Activated CD8-positive, alpha-beta T cell treated with anti-CD3 and anti-CD28 coated beads for 36 hours (primary cell): ENCODE data around the gene SH2D2A. TPM values are rescaled to one million over a fixed set of nuclear protein-coding genes. Genes with fewer than 3 reads are reported as not detected.
"Not testable (repeated sequence)": the region's sequence is repeated elsewhere in the genome, so short reads cannot be mapped to it uniquely, and the experiment has no call there.

Experiments
- ATAC-seq: fragments of 200-7000 bp; cut with Tn5 transposase; one replicate; pipeline ENCODE4 v1.10.0; 2021; ENCODE audit warnings: mild to moderate bottlenecking, moderate library complexity
- CTCF ChIA-PET: fragments of 350-600 bp; sonication (Branson Sonifier 250); formaldehyde crosslinking; loops from one replicate; lab custom pipeline; 2021; ENCODE audit warnings: antibody characterized with exemption; lab: Charles Lee
- POLR2A ChIA-PET: fragments of 350-600 bp; sonication (Branson Sonifier 250); formaldehyde crosslinking; loops from one replicate; lab custom pipeline; 2021; ENCODE audit warnings: antibody characterized with exemption; lab: Charles Lee
- DNase-seq: peaks from one replicate; pipeline ENCODE4 v3.0.0-alpha.2; 2020
- H3K27ac Mint-ChIP-seq: one replicate; pipeline ENCODE4 v1.8.0; 2021; ENCODE audit warnings: mild to moderate bottlenecking, mixed read lengths
- H3K27me3 Mint-ChIP-seq: one replicate; pipeline ENCODE4 v1.8.0; 2021; ENCODE audit warnings: mixed read lengths
- H3K36me3 Mint-ChIP-seq: one replicate; pipeline ENCODE4 v1.8.0; 2021; ENCODE audit warnings: low read depth, mixed read lengths
- H3K4me1 Mint-ChIP-seq: one replicate; pipeline ENCODE4 v1.8.0; 2021; ENCODE audit warnings: low read depth, mixed read lengths
- H3K4me3 Mint-ChIP-seq: one replicate; pipeline ENCODE4 v1.8.0; 2021; ENCODE audit warnings: mild to moderate bottlenecking, moderate library complexity, mixed read lengths
- H3K9me3 Mint-ChIP-seq: one replicate; pipeline ENCODE4 v1.8.0; 2021; ENCODE audit warnings: mixed read lengths
- intact Hi-C: fragments of 100-400 bp; cut with micrococcal nuclease; formaldehyde crosslinking; loops from one replicate; pipeline ENCODE4 v1.10.0; 2022
- total RNA-seq, 2 experiments: library from RNA; stranded (reverse); gene quantifications; one replicate each; pipeline ENCODE4 v1.2.3, GENCODE V29; 2021
- TF ChIP-seq, protein P1 (sequence below): fragments of 200-600 bp; IDR thresholded peaks from one replicate; pipeline ENCODE4 v1.8.0; 2022; ENCODE audit warnings: antibody characterized with exemption, mild to moderate bottlenecking

The SH2D2A gene
- total RNA-seq, 2 experiments from 2014 or later, result 297 to 315 TPM

- H3K4me1 Mint-ChIP-seq, result peaks cover 3% of the 10 kb centered on the region
- ChIA-PET CTCF (interaction anchor here (0.9 to 1.3 kb wide), 2 partner anchors 32 to 35 kb away, joined by 3 to 6 read pairs; partner anchors contain the start of genes ISG20L2 and METTL25B), POLR2A (interaction anchor here (0.9 to 1.0 kb wide), 2 partner anchors 18 to 47 kb away, joined by 3 to 4 read pairs; no protein-coding TSS in a partner anchor)
- H3K9me3 Mint-ChIP-seq, result no peaks in the 10 kb centered on the region
- H3K4me3 Mint-ChIP-seq, result no peak overlapping the region
- no peaks in the 10 kb centered on the region for H3K27me3 Mint-ChIP-seq
- TF ChIP-seq, protein P1, sequence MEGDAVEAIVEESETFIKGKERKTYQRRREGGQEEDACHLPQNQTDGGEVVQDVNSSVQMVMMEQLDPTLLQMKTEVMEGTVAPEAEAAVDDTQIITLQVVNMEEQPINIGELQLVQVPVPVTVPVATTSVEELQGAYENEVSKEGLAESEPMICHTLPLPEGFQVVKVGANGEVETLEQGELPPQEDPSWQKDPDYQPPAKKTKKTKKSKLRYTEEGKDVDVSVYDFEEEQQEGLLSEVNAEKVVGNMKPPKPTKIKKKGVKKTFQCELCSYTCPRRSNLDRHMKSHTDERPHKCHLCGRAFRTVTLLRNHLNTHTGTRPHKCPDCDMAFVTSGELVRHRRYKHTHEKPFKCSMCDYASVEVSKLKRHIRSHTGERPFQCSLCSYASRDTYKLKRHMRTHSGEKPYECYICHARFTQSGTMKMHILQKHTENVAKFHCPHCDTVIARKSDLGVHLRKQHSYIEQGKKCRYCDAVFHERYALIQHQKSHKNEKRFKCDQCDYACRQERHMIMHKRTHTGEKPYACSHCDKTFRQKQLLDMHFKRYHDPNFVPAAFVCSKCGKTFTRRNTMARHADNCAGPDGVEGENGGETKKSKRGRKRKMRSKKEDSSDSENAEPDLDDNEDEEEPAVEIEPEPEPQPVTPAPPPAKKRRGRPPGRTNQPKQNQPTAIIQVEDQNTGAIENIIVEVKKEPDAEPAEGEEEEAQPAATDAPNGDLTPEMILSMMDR, result no peak
- H3K27ac Mint-ChIP-seq, result no peak overlapping the region
- H3K36me3 Mint-ChIP-seq, result no peaks in the 10 kb centered on the region
- DNase-seq (no peak), ATAC-seq (no peak)
- intact Hi-C loops, result no loop called here
These were observed 55.9 kb downstream of the SH2D2A start for GRCh38 chr1:156760796-156761104.

- H3K4me1 Mint-ChIP-seq, result peaks cover 5% of the 10 kb centered on the region
These were observed 56.4 kb downstream of the SH2D2A start for GRCh38 chr1:156760092-156760795.

DNA sequence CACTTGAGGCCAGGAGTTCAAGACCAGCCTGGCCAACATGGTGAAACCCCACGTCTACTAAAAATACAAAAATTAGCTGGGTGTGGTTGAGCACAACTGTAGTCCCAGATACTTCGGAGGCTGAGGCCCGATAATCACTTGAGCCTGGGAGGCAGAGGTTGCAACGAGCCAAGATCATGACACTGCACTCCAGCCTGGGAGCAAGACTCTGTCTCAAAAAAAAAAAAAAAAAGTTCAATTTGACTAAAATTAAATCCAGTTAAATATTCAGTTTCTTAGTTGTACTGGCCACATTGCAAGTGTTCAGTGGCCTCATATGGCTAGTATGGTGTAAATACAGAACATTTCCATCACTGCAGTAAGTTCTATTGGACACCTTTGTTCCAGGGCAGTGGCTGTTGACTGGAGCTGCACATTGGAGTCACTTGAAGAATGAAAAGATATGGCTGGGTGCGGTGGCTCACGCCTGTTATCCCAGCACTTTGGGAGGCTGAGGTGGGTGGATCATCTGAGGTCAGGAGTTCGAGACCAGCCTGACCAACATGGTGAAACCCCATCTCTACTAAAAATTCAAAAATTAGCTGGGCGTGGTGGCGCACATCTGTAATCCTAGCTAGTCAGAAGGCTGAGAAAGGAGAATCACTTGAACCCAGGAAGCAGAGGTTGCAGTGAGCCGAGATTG lies 58.9 kb downstream of the SH2D2A start:
- H3K9me3 Mint-ChIP-seq, H3K27me3 Mint-ChIP-seq, ATAC-seq, POLR2A ChIA-PET, H3K4me1 Mint-ChIP-seq, H3K27ac Mint-ChIP-seq, H3K4me3 Mint-ChIP-seq, DNase-seq, H3K36me3 Mint-ChIP-seq: not testable (repeated sequence)
- intact Hi-C loops, result loop anchor here (10.0 kb wide), 1 partner anchor 253 kb away; the partner anchor contains the start of gene MEF2D
- CTCF ChIA-PET, result interaction anchor here (1.4 to 3.6 kb wide), 4 partner anchors 12 to 102 kb away, joined by 3 to 23 read pairs (median 4); no protein-coding TSS in a partner anchor

More at GRCh38 chr1:156760092-156760795, 56.4 kb downstream of the SH2D2A start:
- intact Hi-C loops, result no loop called here
- no peak overlapping the region for H3K27ac Mint-ChIP-seq
- ChIA-PET POLR2A (interaction anchor here (0.9 to 1.1 kb wide), 3 partner anchors 10 to 48 kb away, joined by 3 to 4 read pairs (median 3); no protein-coding TSS in a partner anchor), CTCF (interaction anchor here (0.9 to 1.3 kb wide), 2 partner anchors 32 to 34 kb away, joined by 3 to 6 read pairs; partner anchors contain the start of genes ISG20L2 and METTL25B)
- TF ChIP-seq, protein P1, result no peak
- H3K36me3 Mint-ChIP-seq, result no peaks in the 10 kb centered on the region
- H3K27me3 Mint-ChIP-seq, result no peaks in the 10 kb centered on the region
- DNase-seq (no peak), ATAC-seq (no peak)
- no peaks in the 10 kb centered on the region for H3K9me3 Mint-ChIP-seq
- H3K4me3 Mint-ChIP-seq, result no peak overlapping the region

DNA sequence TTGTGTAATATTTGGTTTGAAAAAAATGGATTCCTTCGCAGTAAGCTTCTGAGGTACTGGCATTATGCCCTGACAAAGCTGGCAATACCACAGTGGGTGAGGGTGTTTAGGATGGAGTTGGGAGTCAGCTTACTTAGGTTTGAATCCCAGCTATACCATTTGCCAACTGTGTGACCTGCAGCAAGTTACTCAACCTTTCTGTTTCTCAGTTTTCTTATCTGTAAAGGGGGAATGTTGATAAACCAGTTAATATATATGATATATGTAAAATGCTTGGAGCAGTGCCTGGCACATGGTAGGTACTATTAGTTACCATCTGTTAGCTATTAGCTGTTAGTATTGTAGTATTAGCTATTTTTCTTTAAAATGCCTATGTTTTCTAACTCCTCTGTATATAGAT lies 60.3 kb downstream of the SH2D2A start:
- peaks cover 8% of the 10 kb centered on the region for H3K4me1 Mint-ChIP-seq
- no peaks in the 10 kb centered on the region for H3K36me3 Mint-ChIP-seq
- ChIA-PET POLR2A (interaction anchor here (1.0 to 1.7 kb wide), 3 partner anchors 8 to 16 kb away, joined by 5 read pairs; partner anchors contain the start of gene MRPL24), CTCF (interaction anchor here (1.0 to 3.6 kb wide), 8 partner anchors 11 to 130 kb away, joined by 3 to 23 read pairs (median 4); partner anchors contain the start of gene PRCC)
- intact Hi-C loops, result loop anchor here (10.0 kb wide), 1 partner anchor 252 kb away; the partner anchor contains the start of gene MEF2D
- DNase-seq (no peak), ATAC-seq (no peak)
- TF ChIP-seq, protein P1, result no peak
- no peak overlapping the region for H3K27ac Mint-ChIP-seq
- no peaks in the 10 kb centered on the region for H3K9me3 Mint-ChIP-seq
- no peaks in the 10 kb centered on the region for H3K27me3 Mint-ChIP-seq
- no peak overlapping the region for H3K4me3 Mint-ChIP-seq

Other genes starting within 250 kb of the SH2D2A start
- gene IQGAP3, start 244.3 kb downstream of the SH2D2A start, total RNA-seq, result 10 to 100 TPM; 14.4 to 14.9 TPM
- 10 to 100 TPM; 19.8 to 20.2 TPM for gene TTC24, start 237.1 kb downstream of the SH2D2A start, total RNA-seq
- 10 to 100 TPM; 65.4 to 68.6 TPM for gene NAXE, start 225.1 kb downstream of the SH2D2A start, total RNA-seq
- 10 to 100 TPM; 50.7 to 51.0 TPM for gene GPATCH4, start 215.4 kb downstream of the SH2D2A start, total RNA-seq
- not detected for gene HAPLN2, start 197.4 kb downstream of the SH2D2A start, total RNA-seq
- gene BCAN, start 174.7 kb downstream of the SH2D2A start, total RNA-seq, result not detected
- gene NES, start 139.4 kb downstream of the SH2D2A start, total RNA-seq, result not detected
- under 1 TPM; 0.78 to 0.90 TPM for gene CRABP2, start 111.3 kb downstream of the SH2D2A start, total RNA-seq
- gene METTL25B, start 88.4 kb downstream of the SH2D2A start, total RNA-seq, result 10 to 100 TPM; 32.3 to 32.5 TPM
- gene ISG20L2, start 88.1 kb downstream of the SH2D2A start, total RNA-seq, result 10 to 100 TPM; 40.6 to 44.5 TPM
- 10 to 100 TPM; 84.2 to 93.6 TPM for gene MRPL24, start 75.8 kb downstream of the SH2D2A start, total RNA-seq
- gene HDGF, start 65.2 kb downstream of the SH2D2A start, total RNA-seq, result 100 to 1,000 TPM; 232 to 235 TPM
- gene PRCC, start 49.3 kb downstream of the SH2D2A start, total RNA-seq, result 10 to 100 TPM; 69.8 to 70.6 TPM
- gene INSRR, start 42.3 kb upstream of the SH2D2A start, total RNA-seq, result under 1 TPM; 0.47 to 0.54 TPM
- 10 to 100 TPM; 23.5 to 25.9 TPM for gene NTRK1, start 44.0 kb upstream of the SH2D2A start, total RNA-seq
- gene PEAR1, start 76.9 kb upstream of the SH2D2A start, total RNA-seq, result under 1 TPM in 1 of 2 experiments, not detected in 1; 0.07 TPM
- not detected for gene LRRC71, start 103.8 kb upstream of the SH2D2A start, total RNA-seq
- gene ARHGEF11, start 228.9 kb upstream of the SH2D2A start, total RNA-seq, result 1 to 10 TPM; 1.4 to 1.8 TPM